WTC11 (cell line): ENCODE results near the gene ERC1. TPM values are rescaled to one million over a fixed set of nuclear protein-coding genes. Genes with fewer than 3 reads are reported as not detected.

Experiments used
- ATAC-seq: fragments of 200-7000 bp; cut with Tn5 transposase; 2 replicates; pipeline ENCODE4 v1.10.0; 2021; ENCODE audit warnings: mild to moderate bottlenecking, moderate library complexity
- CTCF ChIA-PET: fragments of 300-600 bp; sonication (Branson Sonifier 250); formaldehyde crosslinking; loops from one replicate; lab custom pipeline; 2021; ENCODE audit warnings: antibody characterized with exemption; lab: Charles Lee
- POLR2A ChIA-PET: fragments of 350-600 bp; sonication (Branson Sonifier 250); formaldehyde crosslinking; loops from one replicate; lab custom pipeline; 2021; ENCODE audit warnings: antibody characterized with exemption; lab: Charles Lee
- DNase-seq: peaks from one replicate; pipeline ENCODE4 v3.0.0; 2021; ENCODE audit warnings: low spot score
- H3K27ac Mint-ChIP-seq: 2 replicates; pipeline ENCODE4 v1.8.0; 2021; ENCODE audit warnings: mixed read lengths
- H3K27me3 Mint-ChIP-seq: 2 replicates; pipeline ENCODE4 v1.8.0; 2021; ENCODE audit warnings: low read depth, mild to moderate bottlenecking, moderate library complexity, mixed read lengths
- H3K36me3 Mint-ChIP-seq: 2 replicates; pipeline ENCODE4 v1.8.0; 2021; ENCODE audit warnings: mixed read lengths
- H3K4me1 Mint-ChIP-seq: 2 replicates; pipeline ENCODE4 v1.8.0; 2022; ENCODE audit warnings: mixed read lengths
- H3K4me3 Mint-ChIP-seq: 2 replicates; pipeline ENCODE4 v1.8.0; 2021; ENCODE audit warnings: mild to moderate bottlenecking, moderate library complexity, mixed read lengths
- H3K9me3 Mint-ChIP-seq: 2 replicates; pipeline ENCODE4 v1.8.0; 2021; ENCODE audit warnings: mixed read lengths
- ATF1 ChIP-seq: sonication (generic); formaldehyde crosslinking; IDR thresholded peaks from 2 replicates; pipeline ENCODE4 v1.8.1; 2023; ENCODE audit warnings: mild to moderate bottlenecking, moderate library complexity, missing genetic modification reagents
- ATF2 ChIP-seq: sonication (generic); formaldehyde crosslinking; IDR thresholded peaks from 2 replicates; pipeline ENCODE4 v1.8.1; 2022; ENCODE audit warnings: low read depth, missing genetic modification reagents, borderline replicate concordance
- CBFB ChIP-seq: sonication (generic); formaldehyde crosslinking; IDR thresholded peaks from 2 replicates; pipeline ENCODE4 v1.8.1; 2022; ENCODE audit warnings: mild to moderate bottlenecking, low read depth, missing genetic modification reagents
- CREM ChIP-seq: sonication (generic); formaldehyde crosslinking; IDR thresholded peaks from 2 replicates; pipeline ENCODE4 v1.8.1; 2022; ENCODE audit warnings: mild to moderate bottlenecking, missing genetic modification reagents, moderate library complexity
- ERG ChIP-seq: fragments of 250-450 bp; sonication (Bioruptor Pico); IDR thresholded peaks from 2 replicates; pipeline ENCODE4 v1.8.0; 2021; ENCODE audit warnings: mild to moderate bottlenecking
- ESRRA ChIP-seq: sonication (generic); formaldehyde crosslinking; IDR thresholded peaks from 2 replicates; pipeline ENCODE4 v1.8.1; 2022; ENCODE audit warnings: mild to moderate bottlenecking, missing genetic modification reagents, borderline replicate concordance
- GABPB1 ChIP-seq: sonication (generic); formaldehyde crosslinking; IDR thresholded peaks from 2 replicates; pipeline ENCODE4 v1.8.1; 2023; ENCODE audit warnings: mild to moderate bottlenecking, missing genetic modification reagents
- IRF1 ChIP-seq: sonication (generic); formaldehyde crosslinking; IDR thresholded peaks from 2 replicates; pipeline ENCODE4 v1.8.0; 2023; ENCODE audit warnings: missing genetic modification reagents
- KAT7 ChIP-seq: sonication (generic); formaldehyde crosslinking; IDR thresholded peaks from 2 replicates; pipeline ENCODE4 v1.8.1; 2023; ENCODE audit warnings: missing genetic modification reagents, mild to moderate bottlenecking, borderline replicate concordance
- MAX ChIP-seq: sonication (generic); formaldehyde crosslinking; IDR thresholded peaks from 2 replicates; pipeline ENCODE4 v1.8.0; 2022; ENCODE audit warnings: mild to moderate bottlenecking, missing genetic modification reagents
- MLX ChIP-seq: sonication (generic); formaldehyde crosslinking; IDR thresholded peaks from 2 replicates; pipeline ENCODE4 v1.8.1; 2023; ENCODE audit warnings: mild to moderate bottlenecking, missing genetic modification reagents, moderate library complexity
- MXD4 ChIP-seq: fragments of 250-450 bp; sonication (Bioruptor Pico); IDR thresholded peaks from 2 replicates; pipeline ENCODE4 v1.8.0; 2021; ENCODE audit warnings: mild to moderate bottlenecking, moderate library complexity, borderline replicate concordance
- NFYB ChIP-seq: sonication (generic); formaldehyde crosslinking; conservative IDR thresholded peaks from 2 replicates; pipeline ENCODE4 v1.8.0; 2022; ENCODE audit warnings: low read depth, missing genetic modification reagents
- RORB ChIP-seq: fragments of 250-450 bp; sonication (Bioruptor Pico); IDR thresholded peaks from 2 replicates; pipeline ENCODE4 v1.9.0; 2021; ENCODE audit warnings: mild to moderate bottlenecking
- SMAD3 ChIP-seq: sonication (generic); formaldehyde crosslinking; IDR thresholded peaks from 2 replicates; pipeline ENCODE4 v1.8.0; 2022; ENCODE audit warnings: missing genetic modification reagents, mild to moderate bottlenecking, borderline replicate concordance
- TEAD1 ChIP-seq: sonication (generic); formaldehyde crosslinking; IDR thresholded peaks from 2 replicates; pipeline ENCODE4 v1.8.0; 2022; ENCODE audit warnings: mild to moderate bottlenecking, missing genetic modification reagents
- ZMAT4 ChIP-seq: fragments of 250-450 bp; sonication (Bioruptor Pico); IDR thresholded peaks from 2 replicates; pipeline ENCODE4 v1.9.0; 2021; ENCODE audit warnings: mild to moderate bottlenecking
- ZNF138 ChIP-seq: sonication (generic); formaldehyde crosslinking; conservative IDR thresholded peaks from 2 replicates; pipeline ENCODE4 v1.8.1; 2022; ENCODE audit warnings: mild to moderate bottlenecking, moderate library complexity, missing genetic modification reagents
- ZNF219 ChIP-seq: sonication (generic); formaldehyde crosslinking; IDR thresholded peaks from 2 replicates; pipeline ENCODE4 v1.8.0; 2023; ENCODE audit warnings: missing genetic modification reagents, mild to moderate bottlenecking, borderline replicate concordance
- ZNF232 ChIP-seq: sonication (generic); formaldehyde crosslinking; IDR thresholded peaks from 2 replicates; pipeline ENCODE4 v1.8.0; 2022; ENCODE audit warnings: mild to moderate bottlenecking, missing genetic modification reagents
- ZNF263 ChIP-seq: sonication (generic); formaldehyde crosslinking; IDR thresholded peaks from 2 replicates; pipeline ENCODE4 v1.8.1; 2022; ENCODE audit warnings: low read depth, mild to moderate bottlenecking, moderate library complexity, missing genetic modification reagents
- ZNF416 ChIP-seq: fragments of 250-450 bp; sonication (Bioruptor Pico); IDR thresholded peaks from 2 replicates; pipeline ENCODE4 v1.9.0; 2021; ENCODE audit warnings: mild to moderate bottlenecking, inconsistent platforms
- ZNF671 ChIP-seq: fragments of 250-450 bp; sonication (Bioruptor Pico); IDR thresholded peaks from 2 replicates; pipeline ENCODE4 v1.8.0; 2021; ENCODE audit warnings: mild to moderate bottlenecking
- ZSCAN18 ChIP-seq: fragments of 250-450 bp; sonication (Bioruptor Pico); IDR thresholded peaks from 2 replicates; pipeline ENCODE4 v2.1.2; 2022; ENCODE audit warnings: mild to moderate bottlenecking, moderate library complexity
- total RNA-seq: library from RNA; stranded (reverse); gene quantifications from 3 replicates; pipeline ENCODE4 v1.2.3, GENCODE V29; 2021
- TF ChIP-seq, protein P1 (sequence below): sonication (generic); formaldehyde crosslinking; IDR thresholded peaks from 2 replicates; pipeline ENCODE4 v1.8.1; 2022; ENCODE audit warnings: low read depth, mild to moderate bottlenecking, moderate library complexity, missing genetic modification reagents, borderline replicate concordance

Gene ERC1
- total RNA-seq, 1 experiment from 2014 or later, result 47.5 TPM

DNA sequence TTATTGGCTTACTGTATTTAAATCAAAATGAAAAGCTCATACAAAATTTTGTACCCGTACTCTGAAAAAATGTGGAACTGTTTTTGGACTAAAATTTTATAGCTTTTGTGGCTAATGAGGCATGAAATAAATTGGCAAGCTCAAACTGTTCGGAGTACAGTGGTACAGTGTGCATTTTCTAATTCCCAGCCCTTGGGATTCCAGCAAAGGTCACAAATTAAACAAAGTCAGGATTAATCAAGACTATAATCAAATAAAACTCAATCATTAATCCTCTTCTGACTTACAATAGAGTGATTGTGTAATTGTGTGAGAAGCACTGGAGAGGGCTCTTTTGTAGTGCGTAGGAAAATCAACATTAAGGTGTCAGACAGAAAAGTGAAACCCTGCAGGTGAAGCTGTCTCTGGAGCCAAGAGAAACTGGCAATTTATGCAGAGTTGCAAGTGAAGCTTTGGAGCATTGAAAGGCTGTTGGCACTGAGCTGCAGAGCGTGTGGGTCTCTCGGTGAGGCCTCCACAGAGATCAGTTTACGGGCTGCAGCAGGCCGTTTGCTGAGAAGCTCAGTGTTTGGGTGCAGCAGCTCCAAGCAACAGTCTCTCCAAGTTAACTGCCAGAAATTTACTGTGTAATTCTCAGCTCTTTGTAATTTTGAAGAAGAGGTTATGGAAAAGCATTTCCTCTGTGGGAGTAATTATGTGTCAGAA is 327.5 kb downstream of the ERC1 start:
- Mint-ChIP-seq H3K36me3 (peaks cover 18% of the 10 kb centered on the region), H3K4me1 (peaks cover 11% of the 10 kb centered on the region), H3K27me3 (no peaks in the 10 kb centered on the region), H3K27ac (peak overlapping the region; percentile 91), H3K9me3 (peaks cover 5% of the 10 kb centered on the region), H3K4me3 (no peak overlapping the region)
- POLR2A ChIA-PET, result interaction anchor here (0.6 kb wide), 1 partner anchor 110 kb away, joined by 3 read pairs; no protein-coding TSS in a partner anchor
- TF ChIP-seq ERG (CRISPR knock-in tag) (no peak), KAT7 (CRISPR knock-in tag) (no peak), ZNF671 (CRISPR knock-in tag) (no peak), TEAD1 (CRISPR knock-in tag) (no peak), ZNF263 (CRISPR knock-in tag) (no peak), MXD4 (CRISPR knock-in tag) (no peak), MAX (CRISPR knock-in tag) (no peak), GABPB1 (CRISPR knock-in tag) (no peak), NFYB (no peak), ATF1 (CRISPR knock-in tag) (no peak), ZMAT4 (CRISPR knock-in tag) (no peak), ZNF232 (CRISPR knock-in tag) (no peak), ZSCAN18 (CRISPR knock-in tag) (no peak), CREM (no peak), ZNF138 (CRISPR knock-in tag) (no peak), IRF1 (CRISPR knock-in tag) (no peak), CBFB (CRISPR knock-in tag) (no peak), ZNF219 (no peak)
- TF ChIP-seq, protein P1, sequence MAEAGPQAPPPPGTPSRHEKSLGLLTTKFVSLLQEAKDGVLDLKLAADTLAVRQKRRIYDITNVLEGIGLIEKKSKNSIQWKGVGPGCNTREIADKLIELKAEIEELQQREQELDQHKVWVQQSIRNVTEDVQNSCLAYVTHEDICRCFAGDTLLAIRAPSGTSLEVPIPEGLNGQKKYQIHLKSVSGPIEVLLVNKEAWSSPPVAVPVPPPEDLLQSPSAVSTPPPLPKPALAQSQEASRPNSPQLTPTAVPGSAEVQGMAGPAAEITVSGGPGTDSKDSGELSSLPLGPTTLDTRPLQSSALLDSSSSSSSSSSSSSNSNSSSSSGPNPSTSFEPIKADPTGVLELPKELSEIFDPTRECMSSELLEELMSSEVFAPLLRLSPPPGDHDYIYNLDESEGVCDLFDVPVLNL (CRISPR knock-in tag), result no peak
- DNase-seq, result peak; percentile 19
- peak; percentile 91 for ATAC-seq
- CTCF ChIA-PET, result interaction anchor here (0.9 to 1.5 kb wide), 3 partner anchors 116 to 265 kb away, joined by 3 to 13 read pairs (median 3); no protein-coding TSS in a partner anchor

GRCh38 chr12:1319212-1319611 is 328.2 kb downstream of the ERC1 start:
- H3K4me1 Mint-ChIP-seq, result peaks cover 11% of the 10 kb centered on the region
- H3K9me3 Mint-ChIP-seq, result peaks cover 5% of the 10 kb centered on the region
- ChIA-PET CTCF (interaction anchor here (0.9 to 1.5 kb wide), 3 partner anchors 115 to 264 kb away, joined by 3 to 13 read pairs (median 3); no protein-coding TSS in a partner anchor), POLR2A (interaction anchor here (0.6 kb wide), 1 partner anchor 111 kb away, joined by 3 read pairs; no protein-coding TSS in a partner anchor)
- DNase-seq (no peak), ATAC-seq (no peak)
- H3K27me3 Mint-ChIP-seq, result no peaks in the 10 kb centered on the region
- peak overlapping the region; percentile 91; the same call in 1 of the 2 replicates for H3K27ac Mint-ChIP-seq
- H3K36me3 Mint-ChIP-seq, result peaks cover 15% of the 10 kb centered on the region
- H3K4me3 Mint-ChIP-seq, result no peak overlapping the region
- TF ChIP-seq ATF2 (no peak), ZNF416 (CRISPR knock-in tag) (no peak), ERG (CRISPR knock-in tag) (no peak), GABPB1 (CRISPR knock-in tag) (no peak), RORB (no peak), MLX (no peak), ESRRA (no peak), SMAD3 (CRISPR knock-in tag) (no peak)
